ENCODE results near the gene CBR1.

CBR1 gene

DNA sequence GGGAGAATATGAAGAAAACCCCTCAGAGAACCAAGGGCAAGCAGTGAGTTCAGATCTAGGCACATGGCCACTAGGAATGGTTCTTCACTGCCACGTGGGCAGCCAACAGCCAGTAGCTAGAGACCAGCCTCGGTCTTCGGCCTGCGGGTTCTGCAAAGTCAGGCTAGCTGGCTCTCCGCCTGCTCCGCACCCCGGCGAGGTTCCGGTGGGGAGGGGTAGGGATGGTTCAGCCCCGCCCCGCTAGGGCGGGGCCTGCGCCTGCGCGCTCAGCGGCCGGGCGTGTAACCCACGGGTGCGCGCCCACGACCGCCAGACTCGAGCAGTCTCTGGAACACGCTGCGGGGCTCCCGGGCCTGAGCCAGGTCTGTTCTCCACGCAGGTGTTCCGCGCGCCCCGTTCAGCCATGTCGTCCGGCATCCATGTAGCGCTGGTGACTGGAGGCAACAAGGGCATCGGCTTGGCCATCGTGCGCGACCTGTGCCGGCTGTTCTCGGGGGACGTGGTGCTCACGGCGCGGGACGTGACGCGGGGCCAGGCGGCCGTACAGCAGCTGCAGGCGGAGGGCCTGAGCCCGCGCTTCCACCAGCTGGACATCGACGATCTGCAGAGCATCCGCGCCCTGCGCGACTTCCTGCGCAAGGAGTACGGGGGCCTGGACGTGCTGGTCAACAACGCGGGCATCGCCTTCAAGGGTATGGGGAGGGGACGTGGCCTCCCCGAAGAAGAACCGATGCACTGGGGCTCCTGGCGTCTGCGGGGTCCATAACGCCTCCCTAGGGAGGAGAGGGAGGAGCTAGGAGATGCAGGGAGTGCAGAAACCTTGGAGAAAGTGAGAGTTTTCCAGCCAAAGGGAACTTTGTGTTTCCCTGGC, at the start of gene CBR1:
TSS of gene CBR1 (plus strand) at position 312 of the 871 bp plus-strand sequence. CDS start at position 404, 92 bp downstream.
- peak; percentile 86 for DNase-seq (ENCODE audit: low read depth)

DNA sequence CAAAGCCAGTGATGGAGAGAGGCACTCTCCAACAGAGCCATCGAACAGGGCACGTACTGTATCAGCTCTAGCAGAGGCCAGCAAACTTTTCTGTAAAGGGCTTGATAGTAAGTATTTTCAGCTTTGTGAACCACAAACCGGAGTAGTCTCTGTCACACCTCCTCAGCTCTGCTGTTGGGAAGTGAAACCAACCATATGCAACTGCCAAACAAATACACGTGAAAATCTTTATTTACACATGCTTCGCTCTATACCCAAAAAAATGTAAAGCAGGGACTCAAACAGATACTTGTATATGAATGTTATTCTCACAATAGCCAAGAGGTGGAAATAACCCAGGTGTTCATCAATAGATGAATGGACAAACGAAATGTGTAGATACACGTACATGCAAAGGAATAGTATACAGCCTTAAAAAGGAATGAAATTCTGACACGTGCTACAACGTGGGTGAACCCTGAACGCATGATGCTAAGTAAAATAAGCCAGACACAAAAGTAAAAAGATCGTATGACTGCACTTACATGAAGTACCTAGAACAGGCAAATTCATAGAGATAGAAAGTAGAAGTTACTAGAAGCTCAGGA, 48.5 kb upstream of the CBR1 start:
- DNase-seq (ENCODE audit: low read depth), result no peak

DNA sequence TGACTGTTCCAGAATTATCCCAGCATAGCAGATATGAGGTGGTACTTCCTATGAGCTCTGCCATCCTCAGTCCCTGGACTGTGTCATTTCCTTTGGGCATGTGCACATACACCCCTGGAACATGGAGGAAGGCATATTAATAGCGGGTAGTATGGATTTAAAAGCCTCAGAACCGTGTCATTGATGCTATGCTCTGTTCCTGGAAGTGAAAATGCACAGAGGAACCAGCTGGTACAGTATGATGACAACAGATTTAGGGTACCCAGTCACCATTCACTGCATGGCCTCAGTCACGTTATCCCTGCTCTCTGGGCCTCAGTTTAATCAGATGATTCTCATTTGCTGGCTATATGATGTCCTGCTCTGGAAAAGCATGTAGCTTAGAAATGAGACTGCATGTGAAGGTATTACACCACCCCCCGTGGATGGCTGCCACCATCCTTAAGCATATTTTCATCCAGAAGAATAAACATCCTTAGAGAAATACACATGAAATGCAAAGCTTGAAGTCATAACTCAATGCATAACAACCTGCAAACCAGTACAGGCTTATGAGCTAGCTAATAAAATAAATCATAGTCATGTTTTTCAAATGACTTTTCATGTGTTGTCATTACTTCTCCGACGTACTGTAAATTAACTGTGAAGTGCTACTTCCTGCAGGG, 47.3 kb upstream of the CBR1 start:
- DNase-seq (ENCODE audit: low read depth), result no peak

GRCh38 chr21:36023092-36023480, 46.7 kb upstream of the CBR1 start:
- no peak for DNase-seq (ENCODE audit: low read depth)

- DNase-seq (ENCODE audit: low read depth), result no peak
These were observed 45.0 kb upstream of the CBR1 start for GRCh38 chr21:36024782-36025181.

- peak; percentile 21 for DNase-seq (ENCODE audit: low read depth)
These were observed 42.5 kb upstream of the CBR1 start for GRCh38 chr21:36027347-36027746.

- peak; percentile 54 for DNase-seq (ENCODE audit: low read depth)
These were observed 41.4 kb upstream of the CBR1 start for GRCh38 chr21:36028127-36029069.

- no peak for DNase-seq (ENCODE audit: low read depth)
These were observed 40.5 kb upstream of the CBR1 start for GRCh38 chr21:36029309-36029708.

- no peak for DNase-seq (ENCODE audit: low read depth)
These were observed 39.1 kb upstream of the CBR1 start for GRCh38 chr21:36030581-36031189.

DNA sequence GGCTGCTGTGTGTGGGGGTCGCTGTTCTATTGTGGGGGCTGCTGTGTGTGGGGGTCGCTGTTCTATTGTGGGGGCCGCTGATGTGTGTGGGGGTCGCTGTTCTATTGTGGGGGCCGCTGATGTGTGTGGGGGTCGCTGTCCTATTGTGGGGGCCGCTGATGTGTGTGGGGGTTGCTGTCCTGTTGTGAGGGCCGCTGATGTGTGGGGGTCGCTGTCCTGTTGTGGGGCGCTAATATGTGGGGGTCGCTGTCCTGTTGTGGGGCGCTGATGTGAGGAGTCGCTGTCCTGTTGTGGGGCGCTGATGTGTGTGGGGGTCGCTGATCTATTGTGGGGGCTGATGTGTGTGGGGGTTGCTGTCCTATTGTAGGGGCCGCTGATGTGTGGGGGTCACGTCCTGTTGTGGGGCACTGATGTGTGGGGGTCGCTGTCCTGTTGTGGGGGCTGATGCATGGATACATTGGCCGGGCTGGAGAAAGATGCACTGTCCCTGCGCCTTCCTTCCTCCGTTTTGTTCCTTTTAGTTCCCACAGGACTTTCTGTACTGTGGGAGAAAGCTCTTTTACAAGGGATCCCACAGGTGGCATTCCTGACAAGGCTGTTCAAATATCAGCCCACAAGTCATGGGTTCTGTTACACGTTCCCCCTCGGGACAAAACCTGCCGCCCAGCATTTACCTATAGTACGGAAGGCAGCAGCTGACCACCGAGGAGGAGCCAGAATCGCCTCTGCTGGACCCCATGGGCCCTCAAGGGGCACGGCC, 37.0 kb upstream of the CBR1 start:
- DNase-seq (ENCODE audit: low read depth), result no peak

- DNase-seq (ENCODE audit: low read depth), result no peak
These were observed 35.5 kb upstream of the CBR1 start for GRCh38 chr21:36034211-36034913.

GRCh38 chr21:36035381-36035791, 34.4 kb upstream of the CBR1 start:
- no peak for DNase-seq (ENCODE audit: low read depth)

DNA sequence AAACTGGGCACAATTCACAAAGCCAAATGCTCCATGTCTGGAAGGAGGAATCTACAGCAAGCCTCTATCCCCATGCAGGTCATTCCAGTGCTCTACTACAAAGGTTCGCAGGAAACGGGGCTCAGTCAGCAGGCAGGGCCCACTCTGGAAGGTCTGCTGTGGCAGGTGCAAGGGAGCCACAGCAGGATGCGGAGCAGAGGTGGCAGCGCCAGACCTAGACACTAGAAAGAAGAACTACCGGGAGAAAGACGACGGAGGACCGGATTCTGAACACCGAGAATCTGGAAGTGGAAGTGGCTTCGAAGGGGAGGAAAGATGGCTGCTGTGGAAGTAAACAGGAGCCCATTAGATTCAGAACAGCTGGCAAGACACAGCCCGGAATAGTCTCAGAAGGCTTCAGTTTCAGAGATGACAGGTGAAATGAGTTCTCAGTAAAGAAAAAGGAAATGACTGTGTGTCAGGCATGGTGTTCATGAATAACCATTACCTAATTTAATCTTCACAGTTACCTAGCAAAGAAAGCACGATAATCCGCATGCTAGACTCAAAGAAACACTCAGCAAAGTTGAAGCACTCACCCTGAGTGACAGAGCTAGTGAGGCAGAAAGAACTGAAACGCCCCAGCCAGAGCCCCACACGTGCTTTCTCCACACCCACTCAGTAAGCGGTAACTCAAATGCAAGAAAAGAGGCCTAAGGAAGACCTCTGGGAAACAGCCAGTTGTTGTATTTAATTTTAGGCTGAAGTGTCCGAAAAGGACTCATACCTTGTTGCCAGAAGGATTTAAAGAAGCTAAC, 30.9 kb upstream of the CBR1 start:
- no peak for DNase-seq (ENCODE audit: low read depth)

DNA sequence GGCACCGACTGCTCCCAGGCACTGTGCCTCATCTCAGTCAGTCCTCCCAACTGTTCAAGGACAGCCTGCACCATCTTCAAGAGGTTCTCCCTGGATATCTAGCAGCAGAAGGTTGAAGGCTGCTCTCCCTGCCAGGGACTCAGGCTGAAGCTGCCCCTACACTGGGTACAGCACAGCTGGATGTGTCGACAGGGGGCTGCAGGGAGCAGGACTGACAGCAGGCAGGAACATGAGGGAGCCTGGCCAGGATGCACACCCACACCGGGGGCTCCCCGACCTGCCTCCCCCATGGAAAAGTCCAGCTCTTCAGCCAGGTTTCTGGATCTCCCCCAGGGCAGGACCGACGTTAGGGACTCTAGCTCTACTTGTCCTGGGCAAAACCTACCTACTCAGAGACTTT, 30.0 kb upstream of the CBR1 start:
- DNase-seq (ENCODE audit: low read depth), result no peak

DNA sequence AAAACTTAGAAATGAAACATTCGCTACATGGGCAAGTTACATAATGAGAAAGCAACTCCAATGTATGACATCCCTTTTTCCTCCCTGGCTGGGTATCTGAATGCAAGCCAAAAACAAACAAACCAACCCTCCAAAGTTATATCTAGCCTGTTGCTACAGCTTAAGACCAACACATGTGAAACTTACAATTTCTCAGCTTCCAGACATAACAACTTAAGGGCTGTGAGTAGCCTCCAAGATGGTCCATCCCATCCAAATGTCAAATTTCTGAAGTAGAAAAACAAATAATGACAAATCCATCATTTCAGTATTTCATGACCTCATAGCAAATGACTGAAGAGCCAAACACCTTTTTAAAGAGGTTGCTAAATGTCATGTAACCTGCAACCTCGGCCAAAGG, 29.4 kb upstream of the CBR1 start:
- DNase-seq (ENCODE audit: low read depth), result no peak

GRCh38 chr21:36041910-36042309, 27.9 kb upstream of the CBR1 start:
- DNase-seq (ENCODE audit: low read depth), result no peak

DNA sequence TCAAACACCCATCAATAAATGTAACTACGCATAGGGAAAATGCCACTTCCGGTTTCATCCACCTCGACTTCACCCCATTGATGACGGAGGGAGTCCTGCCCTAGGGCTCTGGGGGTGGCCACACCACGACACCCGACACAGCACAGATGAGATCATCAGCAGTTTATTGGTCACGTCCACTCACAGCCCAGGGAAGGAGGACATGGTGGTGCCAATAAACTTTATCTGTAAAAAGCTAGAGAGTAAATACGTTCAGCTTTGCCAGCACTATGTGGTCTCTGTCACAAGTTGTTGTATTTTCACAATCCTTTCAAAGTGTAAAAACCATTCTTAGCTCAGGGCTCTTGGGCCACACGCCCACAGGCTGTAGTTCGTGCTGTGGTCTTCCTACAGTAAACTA, 25.8 kb upstream of the CBR1 start:
- no peak for DNase-seq (ENCODE audit: low read depth)

GRCh38 chr21:36045993-36046392, 23.8 kb upstream of the CBR1 start:
- DNase-seq (ENCODE audit: low read depth), result no peak

GRCh38 chr21:36047139-36047538, 22.7 kb upstream of the CBR1 start:
- no peak for DNase-seq (ENCODE audit: low read depth)

All from stromal cell of bone marrow (primary cell).